Activated naive CD4-positive, alpha-beta T cell treated with anti-CD3 and anti-CD28 coated beads, Interleukin-2, amount 50 U/mL, for 24 hours (primary cell): ENCODE measurements around the gene LDHA.
"Not testable (repeated sequence)": the region's sequence is repeated elsewhere in the genome, so short reads cannot be mapped to it uniquely, and the experiment has no call there.

ENCODE experiments used
- H3K27ac Mint-ChIP-seq: one replicate; pipeline ENCODE4 v1.8.0; 2021; ENCODE audit warnings: mild to moderate bottlenecking, mixed read lengths
- H3K27me3 Mint-ChIP-seq: one replicate; pipeline ENCODE4 v1.8.0; 2021; ENCODE audit warnings: mixed read lengths
- H3K36me3 Mint-ChIP-seq: one replicate; pipeline ENCODE4 v1.8.0; 2021; ENCODE audit warnings: mixed read lengths
- H3K4me1 Mint-ChIP-seq: one replicate; pipeline ENCODE4 v1.8.0; 2021; ENCODE audit warnings: mixed read lengths
- H3K4me3 Mint-ChIP-seq: one replicate; pipeline ENCODE4 v1.8.0; 2021; ENCODE audit warnings: mild to moderate bottlenecking, mixed read lengths
- H3K9me3 Mint-ChIP-seq: one replicate; pipeline ENCODE4 v1.8.0; 2021; ENCODE audit warnings: mixed read lengths

Gene LDHA

DNA sequence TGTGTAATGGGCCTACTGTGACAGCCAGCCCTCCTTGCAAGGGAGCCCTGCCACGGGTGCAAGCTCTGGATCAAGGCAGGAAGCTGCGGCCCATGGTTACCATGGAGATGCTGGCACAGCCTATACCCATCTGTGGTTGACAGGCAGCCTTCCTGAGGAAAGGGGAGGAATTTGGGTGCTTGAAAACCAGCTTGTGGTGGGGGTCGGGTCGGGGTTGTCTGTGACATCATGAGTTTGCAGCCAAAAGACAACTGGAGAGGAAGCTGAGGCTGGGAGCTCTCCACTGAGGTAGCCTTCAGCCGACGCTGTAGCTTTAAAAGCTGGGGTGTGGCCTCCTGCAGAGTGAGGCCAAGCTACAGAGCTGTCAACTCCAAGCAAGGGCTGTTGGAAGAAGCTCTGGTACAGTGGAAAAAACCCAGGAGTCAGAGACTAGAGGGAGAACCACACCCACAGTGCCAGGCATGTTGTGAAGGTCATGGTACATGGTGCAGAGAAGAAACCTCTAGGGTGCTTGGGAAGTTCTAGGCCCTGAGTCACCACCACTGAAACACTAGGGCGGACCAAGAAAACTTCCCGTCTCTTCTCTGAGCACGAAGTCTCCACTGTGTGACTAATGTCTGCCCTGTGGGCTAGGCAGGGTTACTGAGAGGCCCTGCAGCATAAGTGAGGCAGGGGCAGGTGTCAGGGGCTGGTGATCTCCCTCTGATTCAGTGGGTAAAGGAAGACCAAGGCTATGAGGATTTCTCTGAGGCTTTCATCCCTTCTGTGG is 10.8 kb upstream of the LDHA start:
- H3K27me3 Mint-ChIP-seq = no peaks in the 10 kb centered on the region
- peak overlapping the region; percentile 97 for H3K27ac Mint-ChIP-seq
- H3K4me1 Mint-ChIP-seq = peaks cover 45% of the 10 kb centered on the region
- no peaks in the 10 kb centered on the region for H3K9me3 Mint-ChIP-seq
- H3K36me3 Mint-ChIP-seq = no peaks in the 10 kb centered on the region
- peak overlapping the region; percentile 82 for H3K4me3 Mint-ChIP-seq

DNA sequence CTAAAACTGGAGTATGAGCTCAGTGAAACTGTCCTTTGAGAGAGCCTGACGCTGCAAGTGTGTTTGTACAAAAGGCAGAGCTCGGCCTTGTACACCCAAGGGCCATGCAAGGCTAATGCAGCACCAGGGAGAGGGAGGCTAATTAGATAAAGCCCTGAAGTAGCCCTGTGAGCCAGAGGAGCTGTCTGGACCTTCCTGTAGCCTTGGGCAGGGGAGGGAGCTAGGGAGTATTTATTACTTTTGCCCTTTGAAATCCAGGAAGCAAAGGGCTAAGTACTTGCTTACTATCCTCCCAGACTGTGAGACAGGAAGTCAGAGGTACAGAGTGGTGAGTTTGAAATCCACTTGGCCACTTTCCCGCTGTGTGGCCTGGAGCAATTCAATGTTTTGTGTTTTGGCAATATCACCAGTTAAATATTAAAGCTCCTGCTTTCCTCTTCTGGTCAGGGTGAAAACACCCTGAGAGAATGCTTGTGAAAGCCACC is 10.2 kb upstream of the LDHA start:
- Mint-ChIP-seq H3K27me3 (no peaks in the 10 kb centered on the region), H3K4me3 (peak overlapping the region; percentile 82), H3K4me1 (peaks cover 46% of the 10 kb centered on the region)

DNA sequence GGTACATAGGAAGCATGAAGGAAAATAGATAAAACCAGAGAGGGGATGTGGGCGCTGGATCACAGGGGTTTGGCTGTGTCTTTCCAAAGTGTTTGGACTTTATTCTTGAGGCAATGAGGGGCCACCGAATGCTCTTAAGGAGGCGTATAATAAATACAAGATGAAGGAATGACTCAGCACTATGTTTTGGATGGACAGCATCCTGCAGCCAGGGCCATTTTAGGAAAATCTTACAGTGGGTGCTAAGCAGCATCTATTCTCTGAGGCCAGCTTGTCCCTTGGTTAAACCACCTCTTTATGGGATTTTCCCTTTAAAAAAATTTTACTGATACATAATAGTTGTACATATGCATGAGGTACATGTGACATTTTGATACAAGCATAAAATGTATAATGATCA is 4.3 kb upstream of the LDHA start:
- H3K27ac Mint-ChIP-seq = no peak overlapping the region
- no peaks in the 10 kb centered on the region for H3K9me3 Mint-ChIP-seq
- peaks cover 44% of the 10 kb centered on the region for H3K4me1 Mint-ChIP-seq
- no peak overlapping the region for H3K4me3 Mint-ChIP-seq
- no peaks in the 10 kb centered on the region for H3K27me3 Mint-ChIP-seq
- H3K36me3 Mint-ChIP-seq = no peaks in the 10 kb centered on the region

More for the DNA sequence above, 10.2 kb upstream of the LDHA start:
- peak overlapping the region; percentile 97 for H3K27ac Mint-ChIP-seq
- no peaks in the 10 kb centered on the region for H3K36me3 Mint-ChIP-seq
- H3K9me3 Mint-ChIP-seq = no peaks in the 10 kb centered on the region

DNA sequence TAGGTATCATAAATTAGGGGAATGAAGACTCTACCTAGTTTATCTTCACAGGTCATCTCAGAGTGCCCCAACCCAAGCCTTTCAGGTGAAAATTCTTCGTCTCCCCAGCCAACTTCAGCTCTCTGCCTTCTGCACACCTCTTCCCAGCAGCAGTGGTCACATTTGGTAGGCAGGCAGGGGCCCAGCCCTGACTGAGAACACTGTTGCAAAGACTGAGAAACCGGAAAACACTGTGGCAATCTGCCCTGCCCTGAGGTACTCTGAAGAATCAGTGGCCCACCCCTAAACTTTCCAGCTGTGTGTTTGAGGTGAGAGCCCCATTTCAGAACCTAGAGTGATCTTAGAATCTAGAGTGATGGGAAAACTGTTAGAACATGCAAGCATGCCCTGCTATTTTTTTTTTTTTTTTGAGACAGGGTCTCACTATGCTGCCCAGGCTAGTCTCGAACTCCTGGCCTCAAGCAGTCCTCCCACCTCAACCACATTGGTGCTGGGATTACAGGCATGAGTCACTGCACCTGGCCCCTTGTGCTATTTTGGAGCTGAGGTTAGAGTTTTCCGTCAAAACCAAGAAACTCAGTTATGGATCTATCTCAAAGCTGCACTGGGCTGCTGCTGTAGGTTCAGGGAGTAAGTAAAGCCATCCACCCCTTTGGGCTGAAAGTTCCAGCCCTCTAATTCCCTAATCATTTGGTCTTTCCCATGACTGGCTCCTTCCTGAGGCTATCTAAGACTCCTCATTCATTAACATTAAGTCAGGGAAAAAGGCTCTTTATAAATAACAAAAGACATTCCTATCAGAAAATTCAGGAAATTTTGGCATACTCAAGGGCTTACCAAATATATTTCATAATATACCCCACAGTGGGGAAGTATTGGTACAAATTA is 1.7 kb upstream of the LDHA start:
- H3K4me3 Mint-ChIP-seq = peak overlapping the region; percentile 49

DNA sequence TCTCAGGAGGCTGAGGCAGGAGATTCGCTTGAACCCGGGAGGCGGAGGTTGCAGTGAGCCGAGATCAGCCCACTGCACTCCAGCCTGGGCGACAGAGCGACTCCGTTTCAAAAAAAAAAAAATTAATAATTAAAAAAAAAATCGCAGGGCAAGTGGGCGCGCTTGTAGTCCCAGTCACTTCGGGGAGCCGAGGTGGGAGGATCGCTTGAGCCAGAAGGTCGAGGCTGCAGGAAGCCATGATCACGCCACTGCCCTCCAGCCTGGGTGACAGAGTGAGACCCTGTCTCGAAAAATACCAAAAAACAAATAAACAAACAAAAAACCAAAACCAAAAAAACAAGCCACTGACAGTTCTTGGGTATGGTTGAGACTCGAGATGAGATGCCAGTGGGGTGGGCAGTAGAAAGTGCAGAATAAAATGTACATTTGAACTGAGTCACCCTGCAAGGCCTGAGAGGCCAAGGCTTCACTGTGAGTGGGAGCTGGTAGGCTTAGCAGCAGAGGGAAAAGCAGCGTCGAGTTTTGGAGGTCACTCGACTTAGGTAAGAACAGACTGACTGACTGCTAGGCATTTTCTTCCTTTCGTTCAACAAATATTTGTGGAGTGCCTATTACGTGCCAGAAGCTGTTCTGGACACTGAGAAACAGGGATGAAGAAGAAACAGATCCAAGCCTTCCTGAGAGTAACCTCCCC is 635 bp upstream of the LDHA start:
- Mint-ChIP-seq H3K27me3 (no peaks in the 10 kb centered on the region), H3K36me3 (peaks cover 22% of the 10 kb centered on the region)

More for the DNA sequence above, 1.7 kb upstream of the LDHA start:
- Mint-ChIP-seq H3K9me3 (no peaks in the 10 kb centered on the region), H3K4me1 (peaks cover 31% of the 10 kb centered on the region), H3K36me3 (peaks cover 16% of the 10 kb centered on the region), H3K27me3 (no peaks in the 10 kb centered on the region), H3K27ac (peak overlapping the region; percentile 74)

DNA sequence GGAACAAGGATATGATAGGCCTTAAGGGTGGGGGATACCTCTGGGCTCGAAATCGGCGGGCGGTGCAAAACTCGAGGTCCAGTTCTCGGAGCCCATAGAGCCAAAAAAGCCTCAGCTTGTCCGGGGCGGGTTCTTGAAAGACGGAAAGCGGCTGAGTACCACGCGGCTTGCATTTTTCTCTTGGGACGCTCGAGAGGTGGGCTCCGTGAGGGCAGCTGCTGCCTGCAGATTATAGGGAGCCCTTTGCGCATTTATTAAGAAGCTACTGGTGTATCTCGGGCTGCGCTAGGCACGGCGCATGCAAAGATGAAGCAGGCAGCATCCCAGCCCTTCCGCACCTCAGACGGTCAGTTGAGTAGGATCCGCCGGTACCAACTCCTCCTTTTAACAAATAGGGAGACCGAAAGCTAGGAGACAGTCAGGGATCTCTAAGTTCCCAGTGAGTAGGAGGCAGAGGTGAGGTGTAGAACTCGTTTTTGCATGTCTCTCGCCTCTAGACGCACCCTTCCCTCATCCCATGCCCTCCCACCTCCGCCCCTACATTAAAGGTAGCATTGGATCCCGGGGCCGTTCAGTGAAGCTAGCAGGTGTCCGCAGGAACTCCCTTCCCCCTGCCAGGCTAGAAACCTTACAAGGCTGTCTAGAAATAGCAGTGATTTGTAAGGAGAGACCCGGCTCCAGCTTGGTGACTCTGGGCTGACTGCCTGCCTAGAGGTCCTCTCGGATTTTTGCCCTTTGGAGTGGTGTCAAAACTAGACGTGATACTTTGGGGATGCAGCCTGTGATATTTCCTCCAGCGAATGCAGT is 768 bp downstream of the LDHA start:
- H3K4me1 Mint-ChIP-seq = peaks cover 38% of the 10 kb centered on the region
- H3K27me3 Mint-ChIP-seq = no peaks in the 10 kb centered on the region
- H3K9me3 Mint-ChIP-seq = no peaks in the 10 kb centered on the region
- peak overlapping the region; percentile 96 for H3K27ac Mint-ChIP-seq
- peak overlapping the region; percentile 98 for H3K4me3 Mint-ChIP-seq
- peaks cover 28% of the 10 kb centered on the region for H3K36me3 Mint-ChIP-seq

More for the DNA sequence above, 635 bp upstream of the LDHA start:
- H3K4me3 Mint-ChIP-seq = peak overlapping the region; percentile 98
- H3K27ac Mint-ChIP-seq = peak overlapping the region; percentile 96
- no peaks in the 10 kb centered on the region for H3K9me3 Mint-ChIP-seq
- H3K4me1 Mint-ChIP-seq = peaks cover 32% of the 10 kb centered on the region

DNA sequence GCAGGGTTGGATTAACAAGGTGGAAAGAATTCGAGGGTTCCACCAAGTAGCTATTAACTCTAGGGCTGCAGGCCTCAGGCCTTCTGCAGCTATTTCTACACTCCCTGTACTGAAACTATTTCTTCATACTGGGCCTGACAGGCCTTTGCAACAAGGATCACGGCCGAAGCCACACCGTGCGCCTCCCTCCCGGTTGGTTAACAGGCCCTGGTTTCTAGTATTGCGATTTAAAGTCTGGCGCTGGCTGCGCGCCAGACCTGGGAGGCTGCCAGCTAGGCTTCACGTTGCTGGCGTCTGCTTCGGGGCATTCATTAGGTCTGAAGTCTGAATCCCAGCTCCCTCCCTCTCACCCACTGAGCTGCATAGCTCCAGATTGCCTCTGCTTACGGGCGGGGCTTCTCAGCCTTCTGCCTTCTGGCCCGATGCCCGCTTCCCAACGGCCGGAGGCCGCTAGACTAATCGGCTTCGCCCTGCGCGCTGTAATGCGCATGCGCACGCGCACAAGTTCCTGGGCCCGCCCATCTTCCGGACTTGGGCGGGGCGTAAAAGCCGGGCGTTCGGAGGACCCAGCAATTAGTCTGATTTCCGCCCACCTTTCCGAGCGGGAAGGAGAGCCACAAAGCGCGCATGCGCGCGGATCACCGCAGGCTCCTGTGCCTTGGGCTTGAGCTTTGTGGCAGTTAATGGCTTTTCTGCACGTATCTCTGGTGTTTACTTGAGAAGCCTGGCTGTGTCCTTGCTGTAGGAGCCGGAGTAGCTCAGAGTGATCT is 1.6 kb downstream of the LDHA start:
- Mint-ChIP-seq H3K36me3 (peaks cover 31% of the 10 kb centered on the region), H3K27me3 (no peaks in the 10 kb centered on the region), H3K27ac (peak overlapping the region; percentile 96), H3K4me3 (peak overlapping the region; percentile 98), H3K9me3 (no peaks in the 10 kb centered on the region), H3K4me1 (peaks cover 38% of the 10 kb centered on the region)

DNA sequence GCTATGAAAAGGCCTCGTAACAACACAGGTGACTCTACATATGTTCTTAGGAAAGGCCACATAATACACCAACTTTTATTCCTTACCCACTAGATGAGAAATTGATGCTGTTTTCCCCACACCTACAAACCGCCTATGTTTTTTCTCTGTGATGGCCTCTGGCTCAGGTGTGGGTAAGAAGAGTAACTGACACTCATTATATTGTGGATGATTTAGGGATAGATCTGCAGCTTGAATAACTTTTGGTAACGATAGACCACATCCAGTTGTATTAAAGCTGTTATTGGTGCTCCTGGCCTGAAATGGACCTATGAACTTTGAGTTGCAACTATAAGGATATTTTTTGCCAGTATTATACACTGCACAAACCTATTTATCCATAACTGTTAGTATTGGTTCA is 3.6 kb downstream of the LDHA start:
- Mint-ChIP-seq H3K4me3 (peak overlapping the region; percentile 75), H3K27ac (peak overlapping the region; percentile 51), H3K27me3 (no peaks in the 10 kb centered on the region), H3K4me1 (peaks cover 25% of the 10 kb centered on the region), H3K9me3 (no peaks in the 10 kb centered on the region), H3K36me3 (peaks cover 33% of the 10 kb centered on the region)

DNA sequence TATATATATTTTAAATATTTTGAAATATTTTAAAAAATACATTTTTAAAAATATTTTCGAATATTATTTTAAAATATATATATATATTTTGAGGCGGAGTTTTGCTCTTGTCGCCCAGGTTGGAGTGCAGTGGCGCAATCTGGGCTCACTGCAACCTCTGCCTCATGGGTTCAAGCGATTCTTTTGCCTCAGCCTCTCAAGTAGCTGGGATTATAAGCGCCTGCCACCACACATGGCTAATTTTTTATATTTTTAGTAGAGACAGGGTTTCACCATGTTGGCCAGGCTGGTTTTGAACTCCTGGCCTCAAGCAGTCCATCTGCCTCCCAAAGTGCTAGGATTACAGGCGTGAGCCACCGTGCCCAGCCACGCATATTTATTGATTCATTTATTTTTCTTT is 6.7 kb downstream of the LDHA start:
- H3K27me3 Mint-ChIP-seq, H3K9me3 Mint-ChIP-seq, H3K27ac Mint-ChIP-seq, H3K4me3 Mint-ChIP-seq: not testable (repeated sequence)
- peaks cover 34% of the 10 kb centered on the region for H3K36me3 Mint-ChIP-seq
- H3K4me1 Mint-ChIP-seq = peaks cover 20% of the 10 kb centered on the region

DNA sequence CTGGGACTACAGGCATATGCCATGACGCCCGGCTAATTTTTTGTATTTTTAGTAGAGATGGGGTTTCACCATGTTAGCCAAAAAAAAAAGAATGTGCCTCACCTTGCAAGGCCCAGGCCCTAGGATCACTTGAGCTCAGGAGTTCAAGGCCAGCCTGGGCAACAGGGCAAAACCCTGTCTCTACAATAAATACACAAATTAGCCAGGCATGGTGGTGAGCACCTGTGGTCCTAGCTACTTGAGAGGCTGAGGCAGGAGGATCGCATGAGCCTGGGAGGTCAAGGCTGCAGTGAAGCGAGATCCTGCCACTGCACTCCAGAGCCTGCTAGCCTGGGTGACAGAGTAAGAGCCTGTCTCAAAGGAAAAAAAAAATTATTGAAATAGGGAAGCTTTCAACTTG is 9.7 kb downstream of the LDHA start:
- Mint-ChIP-seq H3K4me3 (no peak overlapping the region), H3K36me3 (peaks cover 26% of the 10 kb centered on the region), H3K27ac (no peak overlapping the region), H3K4me1 (peaks cover 8% of the 10 kb centered on the region), H3K27me3 (no peaks in the 10 kb centered on the region), H3K9me3 (no peaks in the 10 kb centered on the region)

DNA sequence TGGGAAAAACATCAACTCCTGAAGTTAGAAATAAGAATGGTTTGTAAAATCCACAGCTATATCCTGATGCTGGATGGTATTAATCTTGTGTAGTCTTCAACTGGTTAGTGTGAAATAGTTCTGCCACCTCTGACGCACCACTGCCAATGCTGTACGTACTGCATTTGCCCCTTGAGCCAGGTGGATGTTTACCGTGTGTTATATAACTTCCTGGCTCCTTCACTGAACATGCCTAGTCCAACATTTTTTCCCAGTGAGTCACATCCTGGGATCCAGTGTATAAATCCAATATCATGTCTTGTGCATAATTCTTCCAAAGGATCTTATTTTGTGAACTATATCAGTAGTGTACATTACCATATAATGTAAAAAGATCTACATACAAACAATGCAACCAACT is 13.0 kb downstream of the LDHA start:
- not testable (repeated sequence) for H3K9me3 Mint-ChIP-seq, H3K27me3 Mint-ChIP-seq, H3K27ac Mint-ChIP-seq, H3K4me3 Mint-ChIP-seq
- Mint-ChIP-seq H3K36me3 (peaks cover 20% of the 10 kb centered on the region), H3K4me1 (peaks cover 14% of the 10 kb centered on the region)

DNA sequence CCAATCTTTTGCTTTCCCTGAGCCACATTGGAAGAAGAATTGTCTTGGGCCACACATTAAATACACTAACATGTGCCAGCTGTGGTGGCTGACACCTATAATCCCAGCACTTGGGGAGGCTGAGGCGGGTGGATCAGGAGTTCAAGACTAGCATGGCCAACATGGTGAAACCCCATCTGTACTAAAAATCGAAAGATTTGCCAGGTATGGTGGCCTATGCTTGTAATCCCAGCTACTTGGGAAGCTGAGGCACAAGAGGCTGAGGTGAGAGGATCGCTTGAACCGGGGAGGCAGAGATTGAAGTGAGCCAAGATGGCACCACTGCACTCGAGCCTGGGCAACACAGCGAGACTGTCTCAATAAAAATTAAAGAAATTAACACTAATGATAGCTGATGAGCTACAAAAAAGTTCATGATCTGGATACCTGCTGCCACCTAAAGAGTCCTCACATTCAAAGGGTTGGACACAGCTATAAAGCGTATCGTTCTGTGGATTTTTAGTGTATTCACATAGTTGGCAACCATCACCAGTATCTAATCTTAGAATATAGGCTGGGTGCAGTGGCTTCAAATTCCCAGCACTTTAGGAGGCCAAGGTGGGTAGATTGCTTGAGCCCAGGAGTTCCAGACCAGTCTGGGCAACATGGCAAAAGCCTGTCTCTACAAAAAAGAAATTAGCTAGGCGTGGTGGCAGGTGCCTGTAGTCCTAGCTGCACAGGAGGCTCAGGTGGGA is 14.4 kb downstream of the LDHA start:
- Mint-ChIP-seq H3K4me1 (peaks cover 9% of the 10 kb centered on the region), H3K27ac (no peak overlapping the region), H3K9me3 (peaks cover 5% of the 10 kb centered on the region), H3K27me3 (no peaks in the 10 kb centered on the region), H3K4me3 (no peak overlapping the region), H3K36me3 (peaks cover 13% of the 10 kb centered on the region)

DNA sequence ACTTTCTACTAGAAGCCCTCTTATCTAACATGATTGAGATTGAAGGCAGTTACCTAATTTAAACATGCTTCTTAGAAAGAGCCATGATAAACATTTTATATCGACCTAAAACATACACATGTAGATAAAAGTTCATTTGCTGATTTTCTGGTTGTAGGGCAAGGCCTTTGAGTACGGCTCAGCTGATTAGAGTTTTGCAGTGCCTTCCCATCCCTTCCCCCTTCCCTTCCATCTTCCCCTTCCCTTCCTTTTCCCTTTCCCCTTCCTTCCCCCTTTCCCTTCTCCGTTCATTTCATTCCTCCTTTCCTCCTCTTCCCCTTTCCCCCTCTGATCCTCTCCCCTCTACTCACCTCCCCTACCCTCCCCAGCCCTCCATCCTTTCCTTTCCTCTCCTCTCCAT is 22.1 kb downstream of the LDHA start:
- Mint-ChIP-seq H3K9me3 (no peaks in the 10 kb centered on the region), H3K4me1 (peaks cover 14% of the 10 kb centered on the region), H3K27ac (no peak overlapping the region), H3K27me3 (no peaks in the 10 kb centered on the region), H3K36me3 (no peaks in the 10 kb centered on the region), H3K4me3 (no peak overlapping the region)

DNA sequence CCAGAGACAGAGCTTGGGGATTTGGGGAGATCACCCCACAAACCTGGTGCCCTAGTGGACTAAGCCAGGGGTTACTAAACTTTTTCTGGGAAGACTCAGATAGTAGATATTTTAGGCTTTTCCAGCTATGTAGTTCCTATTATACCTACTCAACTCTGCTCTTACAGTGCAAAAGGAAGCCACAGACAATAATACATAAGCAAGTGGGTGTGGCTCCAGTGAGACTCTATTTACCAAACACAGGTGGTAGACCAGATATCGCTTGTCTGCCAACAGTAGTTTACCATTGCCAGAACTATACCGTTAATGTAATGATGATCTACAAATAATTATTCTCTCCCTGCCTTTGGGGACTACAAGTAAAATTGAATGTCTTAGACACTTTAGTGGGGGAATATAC is 24.7 kb downstream of the LDHA start:
- no peaks in the 10 kb centered on the region for H3K27me3 Mint-ChIP-seq
- no peaks in the 10 kb centered on the region for H3K9me3 Mint-ChIP-seq
- H3K36me3 Mint-ChIP-seq = no peaks in the 10 kb centered on the region
- no peak overlapping the region for H3K27ac Mint-ChIP-seq
- no peak overlapping the region for H3K4me3 Mint-ChIP-seq
- peaks cover 11% of the 10 kb centered on the region for H3K4me1 Mint-ChIP-seq
